Sigmoid colon (tissue), 7 donors: ENCODE measurements around the gene PXN. TPM values are rescaled to one million over a fixed set of nuclear protein-coding genes. Genes with fewer than 3 reads are reported as not detected.

Experiments used
- DNase-seq: peaks from one replicate; pipeline ENCODE4 v3.0.0-alpha.2; 2019
- H3K27ac ChIP-seq, 4 donors: fragments of 200-600 bp; sonication (generic); one replicate each; pipeline ENCODE4 v1.5.1; 2016 to 2019; ENCODE audit warnings: mild to moderate bottlenecking in 1 of 4
- H3K27me3 ChIP-seq, 3 donors: fragments of 200-600 bp; sonication (generic); one replicate each; pipeline ENCODE4 v1.5.1; 2019; ENCODE audit warnings: mild to moderate bottlenecking in 1 of 3
- H3K36me3 ChIP-seq, 4 donors: fragments of 200-600 bp; sonication (generic); one replicate each; pipeline ENCODE4 v1.5.1; 2016 to 2019
- H3K4me1 ChIP-seq, 4 donors: fragments of 200-600 bp; sonication (generic); one replicate each; pipeline ENCODE4 v1.5.1; 2017 to 2019
- H3K4me3 ChIP-seq, 4 donors: fragments of 200-600 bp; sonication (generic); one replicate each; pipeline ENCODE4 v1.5.1; 2017 to 2019; ENCODE audit warnings: mild to moderate bottlenecking in 2 of 4, moderate library complexity in 1 of 4
- H3K9me3 ChIP-seq, 4 donors: fragments of 200-600 bp in 3 of 4; sonication (generic) in 3 of 4; one replicate each; pipeline versions ENCODE4 v1.5.1 to v1.6.1; 2013 to 2019
- EP300 ChIP-seq, 4 donors: sonication (generic); formaldehyde crosslinking; IDR thresholded peaks; one replicate each; pipeline ENCODE4 v1.6.1; 2017; ENCODE audit warnings: antibody characterized with exemption in 4 of 4
- POLR2A ChIP-seq, 2 donors: fragments of 450-650 bp; IDR thresholded peaks; one replicate each; pipeline ENCODE4 v1.6.1; 2016; ENCODE audit warnings: antibody characterized with exemption in 2 of 2, mild to moderate bottlenecking in 2 of 2, moderate library complexity in 2 of 2
- POLR2AphosphoS5 ChIP-seq, 4 donors: sonication (generic); formaldehyde crosslinking; IDR thresholded peaks; one replicate each; pipeline ENCODE4 v1.6.1; 2017; ENCODE audit warnings: antibody characterized with exemption in 4 of 4
- WGBS, 2 donors: extraction: QIAGEN DNeasy Blood & Tissue Kit; methylation state at CpG; one replicate each; pipeline ENCODE4 v1.1.7; 2013; 5-methylcytosine and 5-hydroxymethylcytosine counted together
- intact Hi-C: fragments of 100-400 bp; cut with DNase I; formaldehyde crosslinking; loops from one replicate; pipeline ENCODE4 v1.15.1; 2023
- polyA plus RNA-seq, 3 donors: library from polyadenylated mRNA; stranded (reverse); fragments of 200-250 nt; gene quantifications; one replicate each; pipeline ENCODE4 v1.2.3, GENCODE V29; 2013
- total RNA-seq, 4 donors: library from RNA; depleted of rRNA; stranded (reverse); fragments of >200 nt; gene quantifications; one replicate each; pipeline ENCODE4 v1.1.0, GENCODE V29; 2016
- TF ChIP-seq, protein P1 (sequence below), 4 experiments: fragments of 450-650 bp in 3 of 4; fragments of 200-600 bp in 1 of 4; IDR thresholded peaks; one replicate each; pipeline ENCODE4 v1.5.1; 2016 to 2019; ENCODE audit warnings: antibody characterized with exemption in 4 of 4, mild to moderate bottlenecking in 3 of 4, moderate library complexity in 2 of 4
- donor health status: healthy with polysubstance abuse.
- donor health status: Bipolar disorder and iron deficiency.
- donor health status: healthy.

PXN gene
- total and polyA plus RNA-seq, 7 donors: 41.0 to 127 (median 79.3) TPM

DNA sequence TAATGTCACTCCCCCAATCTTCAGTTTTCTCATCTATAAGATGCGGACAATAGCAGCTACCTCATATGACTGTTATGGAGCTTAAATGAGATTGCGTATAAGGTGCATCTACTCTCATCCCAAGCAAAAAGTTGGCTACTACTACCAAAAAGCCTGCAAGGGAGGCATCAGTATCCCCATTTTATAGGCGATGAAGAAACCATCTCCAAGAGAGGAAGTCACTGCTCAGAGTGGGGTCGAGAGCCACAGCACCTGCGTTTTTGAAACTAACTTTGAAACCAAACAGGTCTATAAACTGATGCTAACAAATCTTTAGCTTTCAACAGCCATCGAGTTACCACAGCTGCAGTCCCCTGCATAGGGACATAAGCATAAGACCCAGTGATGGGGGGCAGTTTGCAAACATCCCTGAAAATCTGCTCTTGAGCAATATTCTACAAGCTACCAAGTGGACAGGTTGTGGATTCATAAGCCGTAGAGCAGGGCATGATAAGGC lies 74.5 kb downstream of the PXN start:
- TF ChIP-seq EP300 (IDR thresholded peaks at IDR 0.05) (no peak), POLR2A (IDR thresholded peaks at IDR 0.05) (no peak), POLR2AphosphoS5 (IDR thresholded peaks at IDR 0.05) (no peak)
- TF ChIP-seq, protein P1, sequence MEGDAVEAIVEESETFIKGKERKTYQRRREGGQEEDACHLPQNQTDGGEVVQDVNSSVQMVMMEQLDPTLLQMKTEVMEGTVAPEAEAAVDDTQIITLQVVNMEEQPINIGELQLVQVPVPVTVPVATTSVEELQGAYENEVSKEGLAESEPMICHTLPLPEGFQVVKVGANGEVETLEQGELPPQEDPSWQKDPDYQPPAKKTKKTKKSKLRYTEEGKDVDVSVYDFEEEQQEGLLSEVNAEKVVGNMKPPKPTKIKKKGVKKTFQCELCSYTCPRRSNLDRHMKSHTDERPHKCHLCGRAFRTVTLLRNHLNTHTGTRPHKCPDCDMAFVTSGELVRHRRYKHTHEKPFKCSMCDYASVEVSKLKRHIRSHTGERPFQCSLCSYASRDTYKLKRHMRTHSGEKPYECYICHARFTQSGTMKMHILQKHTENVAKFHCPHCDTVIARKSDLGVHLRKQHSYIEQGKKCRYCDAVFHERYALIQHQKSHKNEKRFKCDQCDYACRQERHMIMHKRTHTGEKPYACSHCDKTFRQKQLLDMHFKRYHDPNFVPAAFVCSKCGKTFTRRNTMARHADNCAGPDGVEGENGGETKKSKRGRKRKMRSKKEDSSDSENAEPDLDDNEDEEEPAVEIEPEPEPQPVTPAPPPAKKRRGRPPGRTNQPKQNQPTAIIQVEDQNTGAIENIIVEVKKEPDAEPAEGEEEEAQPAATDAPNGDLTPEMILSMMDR (IDR thresholded peaks at IDR 0.05): no peak
- Histone ChIP-seq H3K27me3 (no peaks in the 10 kb centered on the region), H3K4me1 (peaks cover 0 to 27% (median 23%) of the 10 kb centered on the region in 4 donors), H3K4me3 (no peak overlapping the region), H3K36me3 (peaks cover 0 to 48% (median 28%) of the 10 kb centered on the region in 4 donors), H3K27ac (no peak overlapping the region), H3K9me3 (no peaks in the 10 kb centered on the region)
- 83 to 85% methylated on average over 7 of the region's 7 CpGs for WGBS, 2 donors
- intact Hi-C loops: no loop called here
- no peak for DNase-seq

DNA sequence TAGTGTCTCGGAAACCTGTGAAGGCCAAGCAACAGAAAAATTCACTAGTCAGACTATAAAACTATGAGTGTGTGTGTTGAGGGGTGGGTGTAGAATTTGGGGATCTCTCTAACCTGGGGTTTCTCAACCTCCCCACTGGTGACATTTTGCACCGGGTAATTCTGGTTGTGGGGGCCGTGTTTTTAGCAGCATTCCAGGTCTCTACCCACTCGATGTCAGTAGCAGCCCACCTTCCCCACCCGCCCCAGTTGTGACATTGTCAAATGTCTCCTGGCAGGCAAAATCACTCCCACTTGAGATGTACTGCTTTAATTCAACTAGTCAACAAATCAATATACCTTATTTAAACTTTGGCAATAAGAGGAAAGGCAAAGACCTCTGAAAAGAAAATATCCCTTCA lies 75.1 kb downstream of the PXN start:
- intact Hi-C loops: no loop called here
- Histone ChIP-seq H3K4me1 (peaks cover 0 to 27% (median 23%) of the 10 kb centered on the region in 4 donors), H3K36me3 (peaks cover 0 to 50% (median 32%) of the 10 kb centered on the region in 4 donors), H3K4me3 (no peak overlapping the region), H3K9me3 (no peaks in the 10 kb centered on the region), H3K27me3 (no peaks in the 10 kb centered on the region), H3K27ac (no peak overlapping the region)
- no peak for DNase-seq
- 94 to 96% methylated on average over 5 of the region's 5 CpGs for WGBS, 2 donors
- TF ChIP-seq, protein P1 (IDR thresholded peaks at IDR 0.05): no peak
- TF ChIP-seq EP300 (IDR thresholded peaks at IDR 0.05): no peak
- no peak for TF ChIP-seq POLR2AphosphoS5 (IDR thresholded peaks at IDR 0.05)
- no peak for TF ChIP-seq POLR2A (IDR thresholded peaks at IDR 0.05)

DNA sequence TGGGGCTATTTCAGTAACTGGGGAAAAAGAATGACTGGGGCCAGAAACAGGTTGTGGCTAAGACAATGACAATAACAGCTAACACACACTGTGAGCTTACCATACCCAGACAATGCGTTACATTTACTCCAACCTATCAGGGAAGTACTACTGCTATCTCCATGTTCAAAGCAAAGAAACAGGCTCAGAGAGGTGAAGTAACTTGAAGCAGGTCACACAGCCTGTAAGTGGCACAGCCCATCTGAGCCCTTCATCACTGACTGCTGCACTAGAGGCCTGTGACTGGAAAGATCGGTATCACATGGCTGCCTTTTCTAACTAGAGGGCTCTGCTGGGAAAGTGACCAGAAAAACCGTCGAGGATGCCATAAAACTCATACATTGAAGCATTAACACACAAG lies 78.9 kb downstream of the PXN start:
- no peak for TF ChIP-seq POLR2A (IDR thresholded peaks at IDR 0.05)
- TF ChIP-seq, protein P1 (IDR thresholded peaks at IDR 0.05): no peak
- TF ChIP-seq POLR2AphosphoS5 (IDR thresholded peaks at IDR 0.05): no peak
- TF ChIP-seq EP300 (IDR thresholded peaks at IDR 0.05): no peak
- intact Hi-C loops: loop anchor here (10.0 kb wide), 1 partner anchor 618 kb away; no protein-coding TSS in a partner anchor
- no peaks in the 10 kb centered on the region for H3K4me1 ChIP-seq
- no peak overlapping the region for H3K4me3 ChIP-seq
- H3K9me3 ChIP-seq: no peaks in the 10 kb centered on the region
- DNase-seq: no peak
- H3K27ac ChIP-seq: no peak overlapping the region
- no peaks in the 10 kb centered on the region for H3K27me3 ChIP-seq
- WGBS, 2 donors: 82 to 90% methylated on average over 4 of the region's 4 CpGs
- H3K36me3 ChIP-seq: peaks cover 17 to 88% (median 56%) of the 10 kb centered on the region in 4 donors

DNA sequence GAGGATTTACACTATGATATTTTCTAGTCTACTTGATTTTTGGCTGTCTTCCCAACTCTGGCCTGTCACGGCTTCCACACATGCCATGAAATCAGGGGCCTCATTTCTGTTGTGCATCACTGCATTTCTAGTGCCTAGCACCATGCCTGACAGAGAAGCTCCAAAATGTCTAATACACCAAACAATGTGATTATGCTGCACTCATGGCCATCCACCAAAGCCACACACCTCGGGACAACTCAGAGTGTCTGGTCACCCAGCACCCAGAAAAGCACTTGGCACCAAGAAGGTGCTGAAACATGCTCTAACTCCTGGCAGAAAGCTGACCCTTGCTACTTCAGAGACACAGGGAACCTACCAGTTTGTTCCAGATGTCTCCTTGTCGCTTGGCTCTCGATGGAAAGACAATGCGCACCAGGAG lies 82.3 kb downstream of the PXN start:
- no peak for DNase-seq
- WGBS, 2 donors: 90 to 95% methylated on average over 5 of the region's 5 CpGs
- H3K9me3 ChIP-seq: no peaks in the 10 kb centered on the region
- intact Hi-C loops: loop anchor here (10.0 kb wide), 1 partner anchor 622 kb away; no protein-coding TSS in a partner anchor
- H3K36me3 ChIP-seq: peaks cover 22 to 87% (median 60%) of the 10 kb centered on the region in 4 donors
- no peaks in the 10 kb centered on the region for H3K27me3 ChIP-seq
- H3K4me3 ChIP-seq: no peak overlapping the region
- TF ChIP-seq POLR2AphosphoS5 (IDR thresholded peaks at IDR 0.05) (no peak), EP300 (IDR thresholded peaks at IDR 0.05) (no peak), POLR2A (IDR thresholded peaks at IDR 0.05) (no peak)
- TF ChIP-seq, protein P1 (IDR thresholded peaks at IDR 0.05): no peak
- H3K4me1 ChIP-seq: no peaks in the 10 kb centered on the region
- no peak overlapping the region for H3K27ac ChIP-seq
